Hippocampal formation (tissue), 2 donors: Measurements from ENCODE around the gene CHCHD3.
"Not testable (repeated sequence)": the region's sequence is repeated elsewhere in the genome, so short reads cannot be mapped to it uniquely, and the experiment has no call there.

ENCODE experiments used
- DNase-seq, 2 donors: peaks; one replicate each; lab custom pipeline; 2025; lab: John Stamatoyannopoulos, UW

The CHCHD3 gene

GRCh38 chr7:133044722-133045473 is 37.0 kb downstream of the CHCHD3 start:
- no peak for DNase-seq

- no peak for DNase-seq
These were observed 41.2 kb downstream of the CHCHD3 start for GRCh38 chr7:133040674-133041073.

GRCh38 chr7:133040178-133040577 is 41.7 kb downstream of the CHCHD3 start:
- no peak for DNase-seq

GRCh38 chr7:133039614-133040013 is 42.3 kb downstream of the CHCHD3 start:
- DNase-seq: no peak

GRCh38 chr7:133036289-133036688 is 45.6 kb downstream of the CHCHD3 start:
- DNase-seq: no peak

- DNase-seq: not testable (repeated sequence)
These were observed 46.6 kb downstream of the CHCHD3 start for GRCh38 chr7:133035240-133035639.

GRCh38 chr7:133030346-133030745 is 51.5 kb downstream of the CHCHD3 start:
- DNase-seq: no peak

GRCh38 chr7:133029463-133029862 is 52.4 kb downstream of the CHCHD3 start:
- DNase-seq: no peak

GRCh38 chr7:133027397-133027796 is 54.5 kb downstream of the CHCHD3 start:
- DNase-seq: no peak

- no peak for DNase-seq
These were observed 55.6 kb downstream of the CHCHD3 start for GRCh38 chr7:133026210-133026859.

GRCh38 chr7:133025056-133025455 is 56.8 kb downstream of the CHCHD3 start:
- no peak for DNase-seq

- DNase-seq: peak in 1 of 2 donors; percentile 4
These were observed 57.3 kb downstream of the CHCHD3 start for GRCh38 chr7:133024596-133024995.

GRCh38 chr7:133023370-133024071 is 58.4 kb downstream of the CHCHD3 start:
- DNase-seq: no peak

- no peak for DNase-seq
These were observed 59.2 kb downstream of the CHCHD3 start for GRCh38 chr7:133022661-133023060.

- no peak for DNase-seq
These were observed 60.7 kb downstream of the CHCHD3 start for GRCh38 chr7:133021196-133021595.

GRCh38 chr7:133020496-133020895 is 61.4 kb downstream of the CHCHD3 start:
- no peak for DNase-seq

- DNase-seq: no peak
These were observed 62.3 kb downstream of the CHCHD3 start for GRCh38 chr7:133019590-133019989.

GRCh38 chr7:133016604-133017003 is 65.3 kb downstream of the CHCHD3 start:
- no peak for DNase-seq

GRCh38 chr7:133015888-133016287 is 66.0 kb downstream of the CHCHD3 start:
- DNase-seq: no peak

- no peak for DNase-seq
These were observed 70.1 kb downstream of the CHCHD3 start for GRCh38 chr7:133011746-133012145.

- DNase-seq: no peak
These were observed 72.3 kb downstream of the CHCHD3 start for GRCh38 chr7:133009426-133010252.

GRCh38 chr7:133007961-133008360 is 73.9 kb downstream of the CHCHD3 start:
- DNase-seq: no peak
